ENCODE measurements around the gene CERS6. TPM values are rescaled to one million over a fixed set of nuclear protein-coding genes. Genes with fewer than 3 reads are reported as not detected.
A peak's percentile ranks its signal among the peaks of the same experiment; 100 is the strongest.

CERS6 gene
- total RNA-seq, 3 donors from 2014 or later = 36.4 to 46.4 (median 44.8) TPM

DNA sequence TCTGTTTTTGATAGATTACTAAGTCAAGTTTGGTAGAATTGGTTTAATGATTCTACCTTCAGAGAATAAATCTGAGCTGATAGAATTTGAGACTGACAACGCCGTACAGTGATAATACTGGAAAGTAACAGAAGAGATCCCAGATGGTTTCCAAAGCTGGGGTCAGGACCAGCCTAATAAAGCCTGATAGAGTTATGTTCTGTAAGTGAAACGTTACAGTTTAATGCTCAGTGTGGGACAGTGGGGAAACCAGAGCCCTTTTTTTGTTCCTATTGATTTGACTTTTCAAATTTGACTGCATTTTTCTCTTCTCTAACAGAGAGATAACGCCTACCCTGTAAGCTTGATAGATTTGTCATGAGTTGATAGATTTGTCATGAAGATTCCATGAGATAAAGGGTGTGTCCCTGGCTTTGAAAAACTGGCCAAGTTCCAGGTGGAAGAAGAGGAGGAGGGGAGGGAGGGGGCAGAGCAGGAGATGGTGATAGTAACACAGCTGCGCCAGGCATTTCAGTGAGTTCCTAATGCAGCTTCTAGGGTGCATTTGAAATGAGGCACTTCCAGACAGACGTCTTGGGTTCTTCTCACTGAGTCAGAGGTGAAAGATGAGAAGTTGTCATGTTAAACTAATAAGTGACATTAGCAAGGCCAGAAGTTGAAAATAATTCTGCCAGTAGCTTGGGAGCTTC is 65.1 kb downstream of the CERS6 start:
- TF ChIP-seq, protein P1, sequence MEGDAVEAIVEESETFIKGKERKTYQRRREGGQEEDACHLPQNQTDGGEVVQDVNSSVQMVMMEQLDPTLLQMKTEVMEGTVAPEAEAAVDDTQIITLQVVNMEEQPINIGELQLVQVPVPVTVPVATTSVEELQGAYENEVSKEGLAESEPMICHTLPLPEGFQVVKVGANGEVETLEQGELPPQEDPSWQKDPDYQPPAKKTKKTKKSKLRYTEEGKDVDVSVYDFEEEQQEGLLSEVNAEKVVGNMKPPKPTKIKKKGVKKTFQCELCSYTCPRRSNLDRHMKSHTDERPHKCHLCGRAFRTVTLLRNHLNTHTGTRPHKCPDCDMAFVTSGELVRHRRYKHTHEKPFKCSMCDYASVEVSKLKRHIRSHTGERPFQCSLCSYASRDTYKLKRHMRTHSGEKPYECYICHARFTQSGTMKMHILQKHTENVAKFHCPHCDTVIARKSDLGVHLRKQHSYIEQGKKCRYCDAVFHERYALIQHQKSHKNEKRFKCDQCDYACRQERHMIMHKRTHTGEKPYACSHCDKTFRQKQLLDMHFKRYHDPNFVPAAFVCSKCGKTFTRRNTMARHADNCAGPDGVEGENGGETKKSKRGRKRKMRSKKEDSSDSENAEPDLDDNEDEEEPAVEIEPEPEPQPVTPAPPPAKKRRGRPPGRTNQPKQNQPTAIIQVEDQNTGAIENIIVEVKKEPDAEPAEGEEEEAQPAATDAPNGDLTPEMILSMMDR (IDR thresholded peaks at IDR 0.05) = no peak
- no peak for TF ChIP-seq POLR2A (IDR thresholded peaks at IDR 0.05)
- TF ChIP-seq POLR2AphosphoS5 (IDR thresholded peaks at IDR 0.05) = no peak
- no peak overlapping the region for H3K27ac ChIP-seq
- no peaks in the 10 kb centered on the region for H3K36me3 ChIP-seq
- no peaks in the 10 kb centered on the region for H3K27me3 ChIP-seq
- no peaks in the 10 kb centered on the region for H3K9me3 ChIP-seq
- no peak for DNase-seq (ENCODE audit: low spot score in 2 of 2)
- H3K4me3 ChIP-seq = no peak overlapping the region
- no peaks in the 10 kb centered on the region for H3K4me1 ChIP-seq
- intact Hi-C loops (cut with DNase I; ENCODE audit: low total_unique reads) = no loop called here

- TF ChIP-seq POLR2A (IDR thresholded peaks at IDR 0.05) (no peak), POLR2AphosphoS5 (IDR thresholded peaks at IDR 0.05) (no peak)
- TF ChIP-seq, protein P1 (IDR thresholded peaks at IDR 0.05) = no peak
- Histone ChIP-seq H3K4me1 (no peaks in the 10 kb centered on the region), H3K27me3 (no peaks in the 10 kb centered on the region), H3K27ac (no peak overlapping the region), H3K36me3 (no peaks in the 10 kb centered on the region), H3K4me3 (no peak overlapping the region), H3K9me3 (no peaks in the 10 kb centered on the region)
- no peak for DNase-seq (ENCODE audit: low spot score in 2 of 2)
- intact Hi-C loops (cut with DNase I; ENCODE audit: low total_unique reads) = no loop called here
Observed at GRCh38 chr2:168522446-168522845, 66.4 kb downstream of the CERS6 start.

GRCh38 chr2:168524005-168524404 is 67.9 kb downstream of the CERS6 start:
- Histone ChIP-seq H3K9me3 (no peaks in the 10 kb centered on the region), H3K27ac (no peak overlapping the region), H3K27me3 (no peaks in the 10 kb centered on the region), H3K36me3 (no peaks in the 10 kb centered on the region), H3K4me1 (no peaks in the 10 kb centered on the region), H3K4me3 (no peak overlapping the region)
- intact Hi-C loops (cut with DNase I; ENCODE audit: low total_unique reads) = no loop called here
- no peak for TF ChIP-seq POLR2A (IDR thresholded peaks at IDR 0.05)
- no peak for TF ChIP-seq POLR2AphosphoS5 (IDR thresholded peaks at IDR 0.05)
- TF ChIP-seq, protein P1 (IDR thresholded peaks at IDR 0.05) = no peak
- DNase-seq (ENCODE audit: low spot score in 2 of 2) = no peak

DNA sequence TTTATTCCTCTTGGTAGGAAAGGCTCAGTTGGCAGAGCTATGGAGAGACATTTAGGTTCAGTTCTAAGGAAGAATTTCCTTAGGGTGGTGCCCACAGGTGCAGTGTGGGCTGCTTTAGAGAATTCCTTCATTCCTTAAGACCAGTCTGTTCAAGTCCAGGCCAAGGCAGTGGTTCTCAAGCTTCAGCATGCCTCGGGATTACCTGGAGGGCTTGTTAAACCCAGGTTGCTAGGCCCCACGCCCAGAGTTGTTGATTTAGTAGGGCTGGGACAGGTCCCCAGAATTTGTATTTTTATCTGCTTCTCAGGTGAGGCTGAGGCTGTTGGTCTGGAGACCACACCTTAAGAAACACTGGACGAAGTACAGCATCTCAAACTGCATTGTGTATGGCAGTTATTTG is 68.9 kb downstream of the CERS6 start:
- H3K27me3 ChIP-seq = no peaks in the 10 kb centered on the region
- H3K4me3 ChIP-seq = no peak overlapping the region
- intact Hi-C loops (cut with DNase I; ENCODE audit: low total_unique reads) = no loop called here

More for the DNA sequence above, 68.9 kb downstream of the CERS6 start:
- Histone ChIP-seq H3K36me3 (no peaks in the 10 kb centered on the region), H3K4me1 (no peaks in the 10 kb centered on the region), H3K9me3 (no peaks in the 10 kb centered on the region), H3K27ac (peak overlapping the region; percentile 6 to 43)
- TF ChIP-seq POLR2A (IDR thresholded peaks at IDR 0.05) (no peak), POLR2AphosphoS5 (IDR thresholded peaks at IDR 0.05) (no peak)
- TF ChIP-seq, protein P1 (IDR thresholded peaks at IDR 0.05) = no peak
- peak in 1 of 2 donors; percentile 77 for DNase-seq (ENCODE audit: low spot score in 2 of 2)

Data from breast epithelium (tissue), 4 donors.